GM18519 (cell line): ENCODE results near the gene AHCTF1.

Source experiments
- ATAC-seq: cut with Tn5 transposase; IDR thresholded peaks from one replicate; pipeline ENCODE4 v1.9.1; 2021; ENCODE audit warnings: mild to moderate bottlenecking, moderate library complexity; ENCODE audit not compliant: unreplicated experiment, low FRiP score

Gene AHCTF1

DNA sequence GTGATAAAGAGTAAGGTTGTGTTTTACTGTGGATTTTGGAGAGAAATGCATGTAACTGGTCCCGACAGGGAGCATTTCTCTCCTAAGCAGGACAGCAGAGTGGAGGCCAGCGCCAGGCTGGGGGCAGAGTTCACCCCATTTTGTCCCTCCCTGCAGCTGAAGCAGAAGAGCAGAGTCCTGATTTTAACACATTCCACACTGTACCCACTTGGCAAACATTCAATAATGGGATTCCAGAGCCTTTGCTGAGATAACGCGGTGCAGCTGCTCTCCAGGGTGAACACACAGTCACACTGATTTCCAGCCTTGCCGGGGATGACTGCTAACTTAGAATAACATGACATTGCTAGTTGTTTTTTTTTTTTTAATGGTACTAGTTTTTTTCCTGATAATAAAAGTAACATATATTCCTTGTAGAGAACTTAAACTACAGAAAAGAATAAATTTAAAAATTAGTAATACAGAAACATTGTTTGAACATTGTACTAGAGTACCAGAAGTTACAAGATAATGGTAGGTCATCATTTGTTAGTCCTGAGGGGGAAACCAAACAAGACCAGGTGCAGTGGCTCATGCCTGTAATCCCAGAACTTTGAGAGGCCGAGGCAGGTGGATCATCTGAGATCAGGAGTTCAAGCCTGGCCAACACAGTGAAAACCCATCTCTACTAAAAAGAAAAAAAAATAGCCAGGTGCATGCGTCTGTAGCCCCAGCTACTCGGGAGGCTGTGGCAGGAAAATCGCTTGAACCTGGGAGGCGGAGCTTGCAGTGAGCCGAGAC, 130.3 kb downstream of the AHCTF1 start:
- no peak for ATAC-seq

DNA sequence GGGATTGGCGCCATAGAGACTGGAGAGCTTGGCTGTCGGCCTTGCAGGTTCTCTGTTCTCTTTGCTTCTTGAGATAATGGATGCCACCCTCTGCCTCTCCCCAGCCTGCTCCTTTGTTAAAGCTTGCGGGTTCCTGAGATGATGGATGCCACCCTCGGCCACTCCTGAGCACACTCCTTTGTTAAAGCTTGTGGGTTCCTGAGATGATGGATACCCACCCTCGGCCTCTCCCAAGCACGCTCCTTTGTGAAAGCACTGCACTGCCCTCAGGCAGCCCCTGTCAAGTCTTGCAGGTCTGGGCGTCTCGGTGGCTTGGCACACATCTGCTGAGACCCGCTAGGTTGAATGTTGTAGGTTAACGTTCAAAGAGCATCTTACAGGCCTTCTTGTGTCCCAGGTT, 131.0 kb downstream of the AHCTF1 start:
- ATAC-seq, result no peak

DNA sequence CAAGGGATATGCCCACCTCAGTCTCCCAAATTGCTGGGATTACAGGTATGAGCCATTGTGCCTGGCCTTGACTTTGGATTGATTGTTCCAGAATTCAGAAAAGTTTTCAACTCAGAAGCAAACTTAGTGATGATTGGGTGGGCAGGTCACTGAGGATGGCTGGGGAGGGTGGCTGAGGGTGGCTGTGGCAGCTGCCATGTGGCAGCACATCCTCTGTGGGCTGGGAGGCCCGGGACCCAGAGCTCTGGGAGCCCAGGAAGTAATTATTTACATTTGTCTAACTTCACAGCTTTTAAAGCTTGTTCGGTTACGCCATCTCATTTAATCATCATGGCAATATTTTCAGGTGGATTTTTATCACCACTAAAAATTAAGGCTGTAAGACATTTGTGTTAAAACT, 131.4 kb downstream of the AHCTF1 start:
- no peak for ATAC-seq

DNA sequence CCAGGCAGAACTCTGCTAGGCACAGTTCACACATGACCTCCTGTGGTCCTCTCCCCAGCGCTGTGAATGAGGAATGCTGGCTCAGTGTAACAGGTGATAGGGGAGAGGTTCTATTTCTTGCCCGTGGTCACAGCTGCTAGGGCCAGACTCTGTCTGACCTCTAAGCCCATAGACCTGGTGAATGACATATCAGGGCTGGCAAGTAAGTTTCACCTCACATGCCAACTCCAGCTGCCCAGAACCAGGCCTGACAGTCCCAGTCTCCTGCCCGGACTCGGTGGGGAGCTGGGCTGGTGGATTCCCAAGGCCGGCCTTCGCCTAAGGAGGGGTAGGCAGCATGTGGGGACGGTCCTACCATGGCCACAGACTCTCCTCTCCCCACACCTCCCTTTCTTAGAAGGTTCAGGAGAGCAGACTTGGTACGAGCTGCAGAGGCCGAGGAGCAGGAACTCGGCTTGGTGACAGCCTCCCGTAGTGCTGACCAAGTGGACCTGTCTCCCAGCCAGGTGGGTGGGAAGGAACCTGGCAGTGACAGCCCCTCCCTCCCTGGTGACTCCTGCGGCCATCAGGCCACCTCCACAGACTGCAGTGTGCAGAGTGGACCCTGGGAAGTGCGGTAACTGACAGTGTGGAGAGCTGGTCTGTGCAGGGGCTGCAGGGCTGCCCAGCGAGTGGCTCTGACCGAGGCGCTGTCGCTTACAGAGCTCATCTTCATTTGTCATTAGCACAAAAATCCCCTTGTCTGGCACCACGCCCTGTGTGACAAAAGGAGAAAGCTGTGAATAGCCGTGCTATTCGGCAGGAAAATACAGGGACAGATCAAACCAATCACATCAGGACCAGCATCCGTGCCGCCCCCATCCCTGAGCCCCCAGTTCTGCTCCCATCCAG, 132.9 kb downstream of the AHCTF1 start:
- ATAC-seq, result no peak

DNA sequence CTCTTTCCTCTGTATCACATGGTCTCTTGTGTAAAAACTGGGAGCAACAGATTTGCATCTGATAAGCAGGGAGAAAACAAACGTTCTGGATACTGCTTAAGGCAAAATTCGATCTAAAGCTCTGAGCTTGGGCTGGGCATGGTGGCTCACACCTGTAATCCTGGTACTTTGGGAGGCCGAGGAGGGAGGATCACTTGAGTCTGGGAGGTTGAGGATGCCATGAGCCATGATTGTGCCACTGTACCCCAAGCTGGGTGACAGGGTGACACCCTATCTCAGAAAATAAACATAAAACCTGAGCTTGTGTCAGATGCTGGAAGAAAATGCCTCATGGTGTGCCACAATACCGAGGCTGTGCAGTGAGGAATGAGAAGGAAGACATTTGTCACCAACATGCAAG, 133.6 kb downstream of the AHCTF1 start:
- no peak for ATAC-seq

DNA sequence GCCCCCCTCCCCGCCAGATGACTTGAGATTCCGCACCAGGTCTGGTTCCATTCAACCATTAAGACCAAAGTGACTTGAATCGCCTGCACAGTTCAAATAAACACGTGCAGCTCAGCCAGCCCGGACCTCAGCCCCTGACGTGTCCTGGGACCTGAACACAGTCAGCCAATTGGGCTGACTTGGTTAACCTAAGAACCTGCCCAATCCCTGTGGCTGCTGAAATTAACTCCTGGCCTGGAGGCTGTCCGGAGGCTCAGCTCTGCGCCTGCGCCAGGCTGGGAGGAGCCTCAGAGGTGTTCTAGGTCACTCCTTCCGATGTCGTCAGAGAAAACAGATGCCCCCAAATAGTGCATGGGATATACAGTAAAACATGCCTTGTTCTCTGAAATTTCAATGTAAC, 134.2 kb downstream of the AHCTF1 start:
- ATAC-seq, result no peak

DNA sequence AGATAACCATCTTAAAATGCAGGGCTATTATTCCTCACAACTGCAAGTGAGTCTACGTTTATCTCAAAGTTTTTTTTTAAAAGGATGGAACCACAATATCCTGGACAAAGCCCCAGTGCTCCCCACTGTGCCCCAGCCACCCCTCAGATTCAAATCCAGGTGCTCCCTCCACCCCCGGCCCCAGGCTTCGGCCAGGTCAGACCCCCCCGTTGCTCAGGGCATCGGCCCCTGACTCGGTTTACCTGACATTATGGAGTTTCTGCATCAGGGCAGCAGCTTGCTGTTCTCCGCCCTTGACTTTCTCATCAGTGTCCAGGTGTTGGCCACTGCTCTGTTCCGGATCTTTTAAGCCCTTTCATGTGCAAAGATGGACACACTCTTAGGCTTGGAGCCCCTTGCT, 134.6 kb downstream of the AHCTF1 start:
- no peak for ATAC-seq

DNA sequence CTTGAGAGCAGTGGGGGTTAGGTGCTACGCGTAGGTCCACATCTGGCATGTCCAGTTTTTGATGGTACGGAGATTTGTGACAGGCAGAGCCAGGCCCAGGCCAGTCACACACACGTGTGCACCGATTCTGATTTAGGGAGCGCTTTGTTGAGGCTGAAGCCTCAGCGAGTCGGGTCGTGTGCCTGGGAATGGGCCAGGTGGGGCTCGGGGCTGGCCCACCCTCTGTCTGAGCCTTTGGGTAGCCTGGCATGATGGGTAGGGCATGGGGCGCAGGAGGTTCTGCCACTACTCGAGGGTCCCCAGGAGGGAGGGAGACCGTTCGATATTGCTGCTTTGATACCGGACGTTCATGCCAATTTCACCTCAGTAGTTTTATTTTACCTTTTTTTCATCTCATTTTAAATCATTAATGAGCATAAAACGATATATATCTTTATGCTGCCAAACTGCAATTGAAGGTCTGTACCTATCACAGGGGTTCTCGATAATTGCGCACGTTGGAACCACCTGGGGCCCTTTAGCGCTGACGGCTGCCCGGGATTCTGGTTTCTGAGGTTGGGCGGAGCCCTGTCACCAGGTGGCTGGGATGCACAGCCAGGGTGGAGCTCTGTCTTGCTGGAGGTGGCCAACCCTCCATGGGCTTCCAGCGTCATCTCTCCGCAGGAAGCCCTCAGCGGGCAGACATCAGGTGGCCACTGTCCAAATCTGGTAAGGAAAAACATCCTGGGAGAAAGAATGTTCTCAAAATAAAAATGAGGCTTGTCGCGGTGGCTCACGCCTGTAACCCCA, 135.6 kb downstream of the AHCTF1 start:
- ATAC-seq, result no peak

DNA sequence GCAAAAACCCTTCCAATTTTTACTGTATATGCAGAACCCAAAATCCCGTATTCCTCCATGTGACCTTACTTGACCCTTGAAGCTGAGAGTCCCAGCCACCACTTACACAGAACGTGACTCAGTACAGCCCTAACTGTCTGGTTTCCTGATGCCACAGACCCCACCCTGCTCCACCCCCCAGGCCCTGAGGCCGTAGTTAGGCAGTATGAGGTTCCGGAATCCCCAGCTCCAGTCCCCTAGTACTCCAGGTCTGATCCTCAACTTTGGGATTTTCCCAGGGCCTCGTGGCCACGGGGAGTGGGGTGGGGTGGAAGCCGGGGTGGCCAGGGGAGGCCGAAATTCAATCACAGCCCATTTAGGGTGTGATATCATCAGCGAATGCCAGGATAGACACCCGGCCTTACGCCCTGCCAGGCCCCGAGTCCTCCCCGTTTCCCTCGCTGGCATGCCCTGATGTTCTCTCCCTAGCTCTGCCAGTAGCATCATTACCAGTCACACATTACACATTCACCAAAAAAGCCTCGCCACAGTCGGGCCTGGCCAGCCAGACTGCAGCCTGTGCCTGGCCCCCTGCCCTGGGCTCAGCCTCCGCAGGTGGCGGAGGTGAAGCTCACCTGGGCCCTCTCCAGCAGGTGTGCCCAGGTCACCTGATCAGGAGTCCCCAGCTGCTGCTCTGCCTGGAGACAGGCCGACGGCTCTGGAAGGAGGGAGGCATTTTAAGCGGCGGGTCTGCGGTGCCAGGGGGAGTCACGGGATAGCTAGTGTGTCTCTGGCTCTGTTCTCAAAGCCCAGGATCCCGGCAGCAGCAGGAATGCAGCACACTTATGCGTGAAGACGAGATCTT, 136.7 kb downstream of the AHCTF1 start:
- no peak for ATAC-seq

DNA sequence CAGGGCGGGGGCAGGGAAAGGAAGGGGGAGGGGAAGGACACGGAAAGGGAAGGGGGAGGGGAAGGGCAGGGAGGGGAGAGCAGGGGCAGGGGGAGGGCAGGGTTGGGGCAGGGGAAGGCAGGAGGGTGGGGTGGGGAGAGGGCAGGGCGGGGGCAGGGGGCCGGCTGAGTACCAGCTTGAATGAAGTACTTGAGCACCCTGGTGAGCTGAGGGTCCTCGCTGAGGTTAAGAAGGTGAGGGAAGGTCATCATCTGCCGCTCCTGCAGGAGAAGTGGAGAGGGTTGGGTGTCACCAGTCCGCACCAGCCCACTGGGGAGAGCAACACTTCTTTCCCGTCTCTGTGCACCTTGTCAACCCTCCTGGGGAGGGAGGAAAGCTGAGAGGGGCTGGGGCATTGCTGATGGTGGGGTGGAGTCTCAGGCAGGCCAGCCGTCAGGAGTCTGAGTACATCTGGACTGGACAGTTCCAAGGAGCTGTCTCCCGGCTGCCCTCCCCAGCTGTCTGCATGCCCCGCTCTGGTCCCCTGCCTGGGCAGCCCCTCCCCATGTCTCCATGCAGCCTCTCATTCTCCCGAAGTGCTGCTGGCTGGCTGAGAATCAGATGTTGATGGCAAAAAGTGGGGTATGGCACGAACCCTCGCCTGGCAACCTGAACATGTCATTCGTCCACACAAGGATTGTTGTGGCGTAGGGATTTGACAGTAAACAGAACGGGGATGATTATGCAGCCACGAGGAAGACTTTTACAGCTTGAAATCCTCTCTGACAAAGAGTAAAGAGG, 137.5 kb downstream of the AHCTF1 start:
- no peak for ATAC-seq

DNA sequence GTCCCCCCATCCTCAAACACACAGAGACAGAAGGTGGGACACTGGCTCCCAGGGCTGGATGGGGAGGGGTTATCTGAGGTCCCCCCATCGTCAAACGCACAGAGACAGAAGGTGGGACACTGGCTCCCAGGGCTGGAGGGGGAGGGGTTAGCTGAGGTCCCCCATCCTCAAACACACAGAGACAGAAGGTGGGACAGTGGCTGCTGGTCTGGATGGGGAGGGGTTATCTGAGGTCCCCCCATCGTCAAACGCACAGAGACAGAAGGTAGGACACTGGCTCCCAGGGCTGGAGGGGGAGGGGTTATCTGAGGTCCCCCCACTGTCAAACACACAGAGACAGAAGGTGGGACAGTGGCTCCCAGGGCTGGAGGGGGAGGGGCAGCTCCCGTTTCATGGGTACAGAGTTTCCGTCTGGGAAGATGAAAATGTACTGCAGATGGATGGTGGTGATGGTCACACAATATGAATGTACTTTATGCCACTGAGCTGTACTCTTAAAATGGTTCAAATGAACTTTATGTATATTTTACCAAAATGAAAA, 138.3 kb downstream of the AHCTF1 start:
- no peak for ATAC-seq

DNA sequence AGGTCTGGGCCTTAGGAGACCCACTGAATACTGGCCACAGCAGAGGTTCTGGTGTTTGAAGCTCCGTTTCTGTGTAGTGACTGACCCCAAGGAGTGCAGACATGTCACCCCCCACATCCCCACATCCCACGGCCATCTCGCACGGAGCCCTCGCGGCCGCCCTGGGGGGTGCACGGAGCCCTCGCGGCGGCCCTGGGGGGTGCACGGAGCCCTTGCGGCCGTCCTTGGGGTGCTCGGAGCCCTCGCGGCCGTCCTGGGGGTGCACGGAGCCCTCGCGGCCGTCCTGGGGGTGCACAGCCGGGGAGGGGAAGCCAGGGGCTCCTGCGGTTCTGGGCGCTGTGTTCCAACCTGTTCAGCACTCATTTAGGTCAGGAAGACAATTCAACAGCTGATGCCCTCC, 139.1 kb downstream of the AHCTF1 start:
- no peak for ATAC-seq

DNA sequence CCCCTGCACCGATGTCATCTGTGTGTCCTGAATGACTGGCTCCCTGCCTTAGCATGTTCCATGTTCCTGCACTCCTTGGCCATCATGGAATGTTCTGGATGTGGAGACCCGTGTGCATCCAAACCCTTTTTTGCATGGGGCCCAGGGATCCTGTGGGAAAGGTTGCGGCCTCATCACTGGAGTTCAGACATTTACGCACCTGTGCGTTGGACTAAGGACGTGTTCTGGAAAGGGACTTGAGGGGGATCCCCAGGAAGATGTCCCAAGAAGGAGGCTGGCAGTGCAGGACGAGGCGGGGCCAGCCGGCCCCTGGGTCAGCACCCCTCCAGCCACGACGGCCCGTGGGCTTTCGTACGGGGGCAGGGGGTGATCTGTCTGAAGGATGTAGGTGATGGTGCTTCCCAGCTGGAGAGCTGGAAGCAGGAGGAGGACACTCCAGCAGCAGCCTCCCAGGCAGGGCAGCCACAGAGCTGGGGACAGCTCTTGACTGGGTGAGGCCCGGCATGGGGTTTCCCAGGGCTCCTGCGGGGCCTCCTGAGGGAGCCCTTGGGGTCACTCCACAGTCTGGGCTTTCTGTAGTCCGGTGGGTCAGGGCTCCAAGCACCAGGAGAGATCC, 140.3 kb downstream of the AHCTF1 start:
- no peak for ATAC-seq

DNA sequence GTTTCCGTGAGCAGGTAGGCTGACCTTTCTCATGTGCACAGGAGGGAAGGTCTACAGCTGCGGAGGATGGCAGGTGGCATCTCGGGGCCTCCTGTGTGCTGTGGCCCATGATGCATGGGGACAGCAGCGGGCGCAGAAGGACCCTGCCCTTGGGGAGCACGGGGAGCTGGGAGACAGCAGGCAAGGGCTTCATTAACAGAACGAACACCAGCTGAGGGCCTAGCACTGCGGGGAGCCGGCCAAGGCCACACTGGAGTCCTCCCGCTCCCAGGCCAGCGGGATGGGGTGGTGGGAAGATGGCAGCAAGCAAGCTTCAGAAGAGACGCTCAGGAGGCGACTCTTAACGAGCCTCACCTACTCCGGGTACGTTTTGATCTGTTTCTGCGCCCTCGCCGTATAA, 140.9 kb downstream of the AHCTF1 start:
- ATAC-seq, result no peak

DNA sequence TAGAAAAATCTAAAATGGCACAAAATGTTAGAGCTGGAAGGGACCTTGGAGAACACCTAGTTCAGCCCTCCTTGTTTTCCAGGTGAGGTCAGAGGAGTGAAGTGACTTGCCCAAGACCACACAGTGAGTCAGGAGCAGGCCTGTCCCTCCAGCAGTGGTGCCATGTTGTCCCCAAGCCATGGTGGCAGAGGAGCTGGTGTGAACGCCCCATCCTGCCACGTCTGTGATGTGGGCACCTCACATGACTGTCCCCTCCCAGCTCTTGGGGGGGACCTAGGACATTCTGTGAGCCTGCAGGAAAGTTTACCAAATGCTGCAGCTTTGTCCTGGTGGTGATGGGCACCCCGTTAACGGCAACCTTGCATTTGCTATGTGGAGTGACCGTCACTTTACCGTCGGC, 141.4 kb downstream of the AHCTF1 start:
- ATAC-seq, result no peak

DNA sequence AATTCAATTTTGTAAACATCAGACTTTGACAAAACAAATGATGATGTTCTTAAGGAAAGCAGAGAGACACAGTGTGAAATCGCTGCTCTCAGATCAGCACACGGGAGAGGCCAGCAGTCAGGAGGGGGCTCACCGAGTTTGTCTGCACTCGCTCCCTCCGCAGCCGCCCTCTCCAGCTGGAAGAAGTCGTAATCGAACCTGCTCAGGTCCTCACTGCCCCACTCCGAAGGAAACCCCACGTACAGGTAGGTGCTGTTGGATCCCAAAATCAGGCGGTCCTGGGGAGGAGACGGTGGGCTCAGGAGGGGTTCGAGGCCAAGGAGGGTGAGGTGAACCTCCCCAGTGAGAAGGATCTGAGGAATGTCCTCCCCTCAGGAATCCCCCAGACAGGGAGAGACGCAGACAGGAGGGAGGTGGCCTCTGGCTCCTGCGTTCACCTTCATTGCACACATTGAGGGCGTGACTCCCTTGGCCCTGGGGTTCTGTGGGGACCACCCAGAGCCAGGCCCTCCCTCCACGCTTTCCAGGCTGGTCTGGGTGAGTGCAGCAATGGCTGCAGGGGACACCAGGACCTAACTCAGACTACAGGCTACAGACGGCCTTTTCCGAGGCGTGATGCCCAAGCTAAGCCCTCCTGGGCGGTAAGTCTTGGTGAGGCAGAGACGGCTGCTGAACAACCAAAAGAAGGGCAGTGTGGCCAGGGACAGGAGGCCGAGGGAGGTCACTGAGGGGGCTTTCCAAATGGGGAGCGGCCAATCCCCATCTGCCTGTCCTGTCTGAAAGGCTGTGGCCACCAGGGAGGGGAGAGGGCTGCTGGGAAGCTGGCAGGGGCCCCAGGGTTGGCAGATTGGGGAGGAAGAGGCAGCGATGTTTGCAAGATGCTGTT, 142.1 kb downstream of the AHCTF1 start:
- ATAC-seq, result no peak
